Lower lobe of right lung (tissue), 2 donors: ENCODE data around the gene CD300E. TPM values are rescaled to one million over a fixed set of nuclear protein-coding genes. Genes with fewer than 3 reads are reported as not detected.

ENCODE experiments used
- ATAC-seq, 2 donors: fragments of 200-7000 bp; cut with Tn5 transposase; one replicate each; pipeline ENCODE4 v1.9.1; 2020 to 2022; ENCODE audit warnings: mild to moderate bottlenecking in 2 of 2, moderate library complexity in 2 of 2
- DNase-seq: peaks from one replicate; pipeline ENCODE4 v3.0.0-alpha.2; 2020
- H3K27ac ChIP-seq: fragments of 200-600 bp; one replicate; pipeline ENCODE4 v1.8.0; 2022
- H3K27me3 ChIP-seq: fragments of 200-600 bp; one replicate; pipeline ENCODE4 v1.8.0; 2022; ENCODE audit warnings: low read depth
- H3K36me3 ChIP-seq: fragments of 200-600 bp; one replicate; pipeline ENCODE4 v1.8.0; 2022; ENCODE audit warnings: mild to moderate bottlenecking
- H3K4me1 ChIP-seq: fragments of 200-600 bp; one replicate; pipeline ENCODE4 v1.8.0; 2022
- H3K4me3 ChIP-seq: fragments of 200-600 bp; one replicate; pipeline ENCODE4 v1.8.0; 2022; ENCODE audit warnings: mild to moderate bottlenecking
- H3K9me3 ChIP-seq: fragments of 200-600 bp; one replicate; pipeline ENCODE4 v1.8.0; 2022
- CTCF ChIP-seq: fragments of 200-600 bp; IDR thresholded peaks from one replicate; pipeline ENCODE4 v1.8.0; 2022; ENCODE audit warnings: antibody characterized with exemption, mild to moderate bottlenecking
- intact Hi-C: fragments of 100-400 bp; cut with DNase I; formaldehyde crosslinking; loops from one replicate; pipeline ENCODE4 v1.11.0; 2022
- total RNA-seq: library from RNA; stranded (reverse); fragmentation: NEBNext Ultra II Directional; extraction: Animal tissue kit (Norgen Biotek cat#: 25700); gene quantifications from one replicate; pipeline ENCODE4 v1.2.1, GENCODE V29; 2021
- donor health status: DM: no; HTN: yes; CAD: no; lungs with severe emphysema.

The CD300E gene
- total RNA-seq, 1 donor from 2014 or later: 7.3 TPM

- Histone ChIP-seq H3K27ac (no peak overlapping the region), H3K9me3 (no peaks in the 10 kb centered on the region), H3K27me3 (no peaks in the 10 kb centered on the region), H3K4me1 (peaks cover 8% of the 10 kb centered on the region), H3K36me3 (no peaks in the 10 kb centered on the region), H3K4me3 (no peak overlapping the region)
- TF ChIP-seq CTCF: no peak
- DNase-seq (peak; percentile 73), ATAC-seq (peak; percentile 56 to 75)
- intact Hi-C loops: no loop called here
Observed at GRCh38 chr17:74569020-74570003, 54.2 kb downstream of the CD300E start.

DNA sequence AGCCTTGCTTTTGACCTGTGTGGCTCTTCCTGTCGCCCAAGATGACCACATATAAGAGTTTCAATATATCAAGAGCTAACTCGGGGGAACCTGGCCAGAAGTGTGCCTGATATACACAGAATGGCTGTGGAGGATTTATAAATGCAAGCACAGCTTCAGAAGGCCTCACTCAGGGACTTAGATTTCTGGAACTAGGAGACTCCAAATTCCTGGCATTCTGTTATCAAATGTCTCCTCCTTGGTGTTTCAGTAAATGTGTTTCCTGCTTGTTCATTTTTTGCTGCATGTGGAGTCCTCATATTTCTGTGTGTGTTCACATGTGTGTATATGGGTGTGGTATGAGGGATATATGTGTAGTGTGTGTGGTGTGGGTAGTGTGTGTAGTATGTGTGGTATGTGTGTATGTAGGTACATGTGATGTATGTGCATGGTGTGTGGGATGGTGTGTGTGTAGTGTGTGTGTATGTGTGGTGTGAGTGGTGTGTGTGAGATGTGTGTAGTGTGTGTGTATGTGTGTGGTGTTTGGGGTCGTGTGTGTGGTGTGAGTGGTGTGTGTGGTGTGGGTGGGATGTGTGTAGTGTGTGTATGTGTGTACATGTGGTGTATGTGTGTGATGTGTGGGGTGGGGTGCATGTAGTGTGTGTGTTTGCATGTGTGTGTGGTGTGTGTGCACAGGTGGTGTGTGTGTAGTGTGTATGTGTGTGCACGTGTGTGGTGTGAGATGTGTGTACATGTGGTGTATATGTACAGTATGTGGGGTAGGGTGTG, 55.2 kb downstream of the CD300E start:
- ATAC-seq (no peak), DNase-seq (no peak)
- Histone ChIP-seq H3K27me3 (no peaks in the 10 kb centered on the region), H3K36me3 (no peaks in the 10 kb centered on the region), H3K9me3 (no peaks in the 10 kb centered on the region), H3K27ac (no peak overlapping the region), H3K4me3 (no peak overlapping the region), H3K4me1 (peaks cover 8% of the 10 kb centered on the region)
- TF ChIP-seq CTCF: no peak
- intact Hi-C loops: no loop called here

DNA sequence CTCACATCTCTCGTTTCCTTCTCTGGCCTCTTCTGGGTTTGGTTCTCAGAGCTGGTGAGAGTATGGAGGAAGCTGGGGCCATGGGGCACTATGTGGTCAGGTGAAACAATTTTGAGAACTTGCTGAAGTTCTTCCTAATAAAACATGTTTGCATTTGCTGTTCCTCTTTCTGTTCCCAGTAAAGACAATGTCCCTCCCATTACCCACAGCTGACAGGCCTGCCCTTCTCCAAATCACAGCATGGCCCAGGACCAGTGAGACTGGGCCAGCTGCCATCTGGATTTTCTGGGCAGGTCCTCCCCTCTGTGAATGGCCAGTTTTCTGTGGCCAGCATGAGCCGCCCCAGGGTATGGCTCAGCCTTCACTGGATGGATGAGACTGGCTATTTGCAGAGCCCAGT, 56.1 kb downstream of the CD300E start, which contains the start of gene CD300H:
CD300H (minus strand) TSS at position 113 of the 400 bp plus-strand sequence.
- no peak within 1 kb of the TSS for H3K4me3 ChIP-seq
- H3K9me3 ChIP-seq: no peaks in the 10 kb centered on the region
- H3K36me3 ChIP-seq: no peaks in the 10 kb centered on the region
- no peak for TF ChIP-seq CTCF
- peaks cover 8% of the 10 kb centered on the region for H3K4me1 ChIP-seq
- ATAC-seq (peak in 1 of 2 donors; percentile 18), DNase-seq (no peak)
- intact Hi-C loops: no loop called here
- H3K27me3 ChIP-seq: no peaks in the 10 kb centered on the region
- no peak within 1 kb of the TSS for H3K27ac ChIP-seq

DNA sequence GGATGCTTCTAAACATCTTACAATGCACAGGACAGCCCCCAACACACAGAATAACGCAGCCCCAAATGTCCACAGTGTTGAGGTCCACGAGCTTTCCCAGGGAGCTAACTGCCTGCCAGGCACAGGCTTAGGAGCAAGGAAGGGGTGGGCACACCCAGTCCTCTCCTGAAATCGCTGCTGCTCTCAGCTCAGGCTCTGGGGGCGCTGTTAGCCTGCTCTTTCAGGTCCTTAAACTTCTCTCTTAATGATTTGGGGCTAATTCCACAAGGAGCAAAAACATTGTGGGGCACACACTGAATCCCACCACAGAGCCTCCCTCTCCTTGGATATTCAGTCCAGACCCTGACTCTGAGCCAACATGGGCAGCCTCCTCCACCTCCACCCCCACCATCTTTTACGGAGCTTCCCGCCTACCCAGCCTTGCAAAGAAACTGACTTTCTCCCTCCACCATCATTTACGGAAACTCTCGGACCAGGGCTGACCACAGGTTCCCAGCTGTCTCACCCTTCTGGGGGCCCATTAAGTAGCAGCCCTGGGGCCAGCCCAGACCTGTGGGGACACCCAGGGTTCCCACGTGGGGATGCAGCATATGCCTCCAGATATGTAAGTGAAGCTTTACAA, 57.3 kb downstream of the CD300E start:
- intact Hi-C loops: no loop called here
- no peak overlapping the region for H3K27ac ChIP-seq

More for the DNA sequence above, 57.3 kb downstream of the CD300E start:
- H3K4me1 ChIP-seq: peaks cover 8% of the 10 kb centered on the region
- no peaks in the 10 kb centered on the region for H3K9me3 ChIP-seq
- DNase-seq: no peak
- H3K36me3 ChIP-seq: no peaks in the 10 kb centered on the region
- no peak overlapping the region for H3K4me3 ChIP-seq
- ATAC-seq: peak; percentile 17 to 57
- peak; percentile 45 for TF ChIP-seq CTCF
- H3K27me3 ChIP-seq: no peaks in the 10 kb centered on the region
